ENCODE measurements around the gene ZNF775.
"Not testable (repeated sequence)": the region's sequence is repeated elsewhere in the genome, so short reads cannot be mapped to it uniquely, and the experiment has no call there.

The ZNF775 gene

DNA sequence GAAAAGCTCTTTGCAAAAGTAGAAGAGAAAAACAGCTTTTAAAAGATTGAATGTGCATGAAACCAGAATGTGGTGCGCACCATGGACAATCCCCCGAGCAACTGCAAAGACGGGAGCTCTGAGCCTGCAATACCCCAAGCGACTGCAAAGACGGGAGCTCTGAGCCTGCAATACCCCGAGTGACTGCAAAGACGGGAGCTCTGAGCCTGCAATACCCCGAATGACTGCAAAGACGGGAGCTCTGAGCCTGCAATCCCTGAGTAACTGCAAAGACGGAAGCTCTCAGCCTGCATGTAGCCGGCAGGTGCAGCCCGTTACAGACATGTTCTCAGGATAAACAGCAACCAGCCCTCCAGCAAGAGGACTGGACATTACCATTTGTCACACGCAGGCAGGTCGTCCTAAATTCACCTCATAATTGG is 6.2 kb downstream of the ZNF775 start:
- no peak for TF ChIP-seq TAF1 (IDR thresholded peaks at IDR 0.05; ENCODE audit: borderline replicate concordance, low read depth, low read length)
- TF ChIP-seq POLR2A (IDR thresholded peaks at IDR 0.05; ENCODE audit: low read depth, low read length): no peak
- TF ChIP-seq POLR2AphosphoS5 (IDR thresholded peaks at IDR 0.05; ENCODE audit: low read depth, low read length): no peak
- FAIRE-seq: no peak
- DNase-seq (ENCODE audit: insufficient read length): no peak

DNA sequence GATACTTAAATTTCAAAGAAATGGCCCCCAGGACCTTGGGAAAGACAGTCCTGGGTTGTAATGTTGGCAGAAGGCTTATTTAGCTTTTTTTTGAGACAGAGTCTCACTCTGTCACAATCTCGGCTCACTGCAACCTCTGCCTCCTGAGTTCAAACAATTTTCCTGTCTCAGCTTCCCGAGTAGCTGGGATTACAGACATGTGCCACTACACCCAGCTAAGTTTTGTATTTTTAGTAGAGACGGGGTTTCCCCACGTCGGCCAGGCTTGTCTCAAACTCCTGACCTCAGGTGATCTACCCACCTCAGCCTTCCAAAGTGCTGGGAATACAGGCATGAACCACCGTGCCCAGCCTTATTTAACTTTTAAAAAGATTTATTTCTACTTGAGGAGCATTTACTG is 6.8 kb downstream of the ZNF775 start:
- FAIRE-seq: not testable (repeated sequence)

DNA sequence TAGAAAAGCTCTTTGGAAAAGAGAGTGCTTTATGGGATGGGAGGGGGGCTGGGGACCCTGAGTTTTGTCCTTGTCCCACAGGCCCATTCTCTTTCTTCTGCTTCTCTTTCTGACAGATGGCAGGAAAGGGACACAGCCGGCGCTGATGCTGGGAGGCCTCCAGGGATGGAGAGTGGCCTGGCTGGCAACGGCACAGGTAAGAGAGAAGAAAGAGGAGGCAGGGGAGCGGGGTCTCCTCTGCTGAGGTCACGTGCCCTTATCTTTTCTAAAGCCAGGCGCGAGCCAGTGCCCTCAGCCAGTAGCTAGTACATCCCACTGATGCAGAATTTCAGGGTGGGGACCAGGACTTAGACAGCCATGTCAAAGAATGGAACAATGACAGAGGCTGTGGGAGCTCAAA is 9.2 kb downstream of the ZNF775 start:
- no peak for DNase-seq (ENCODE audit: insufficient read length)
- FAIRE-seq: no peak
- TF ChIP-seq TAF1 (IDR thresholded peaks at IDR 0.05; ENCODE audit: borderline replicate concordance, low read depth, low read length) (no peak), POLR2A (IDR thresholded peaks at IDR 0.05; ENCODE audit: low read depth, low read length) (no peak), POLR2AphosphoS5 (IDR thresholded peaks at IDR 0.05; ENCODE audit: low read depth, low read length) (no peak)

More for the DNA sequence above, 6.8 kb downstream of the ZNF775 start:
- DNase-seq (ENCODE audit: insufficient read length): not testable (repeated sequence)

DNA sequence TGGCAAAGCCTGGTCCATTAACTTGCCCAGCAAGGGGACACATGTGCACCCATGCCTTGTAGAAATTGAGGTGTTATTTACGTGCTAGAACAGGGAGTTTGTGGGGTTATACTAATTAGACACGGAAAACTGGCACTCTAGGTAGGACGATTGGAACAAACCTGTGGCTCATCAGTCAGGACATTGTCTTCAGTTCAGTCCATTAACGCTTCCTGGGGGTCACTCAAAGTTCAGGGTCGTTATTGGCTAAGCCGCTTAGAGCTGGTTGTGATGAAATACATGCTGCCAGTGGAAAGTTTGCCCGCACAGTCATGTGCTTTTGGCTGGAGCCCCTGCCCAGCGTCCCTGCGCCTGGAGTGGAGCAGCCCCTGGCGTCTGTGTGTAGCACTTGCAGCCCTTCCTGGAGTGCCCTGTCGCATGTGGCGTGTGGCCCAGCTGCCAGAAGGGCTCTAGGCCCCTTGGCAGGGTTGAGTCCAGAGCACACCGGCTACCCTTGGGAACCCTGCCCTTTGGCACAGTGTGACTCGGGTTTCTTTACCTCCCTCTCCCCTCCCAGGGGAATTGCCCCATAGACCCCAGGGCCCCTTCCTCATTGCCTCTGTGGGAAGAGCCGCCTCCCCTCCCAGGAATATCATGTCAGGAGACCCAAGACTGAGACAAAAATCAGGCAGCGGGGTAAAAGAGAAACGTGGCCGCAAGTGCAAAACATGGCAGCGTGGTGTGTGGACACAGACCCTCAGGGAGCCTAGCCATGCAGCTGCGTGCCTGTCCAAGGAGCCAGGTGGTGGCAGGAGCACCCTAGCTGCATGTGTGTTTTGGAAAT is 9.8 kb downstream of the ZNF775 start:
- DNase-seq (ENCODE audit: insufficient read length) (no peak), FAIRE-seq (no peak)
- TF ChIP-seq POLR2AphosphoS5 (IDR thresholded peaks at IDR 0.05; ENCODE audit: low read depth, low read length) (no peak), POLR2A (IDR thresholded peaks at IDR 0.05; ENCODE audit: low read depth, low read length) (no peak), TAF1 (IDR thresholded peaks at IDR 0.05; ENCODE audit: borderline replicate concordance, low read depth, low read length) (no peak)

DNA sequence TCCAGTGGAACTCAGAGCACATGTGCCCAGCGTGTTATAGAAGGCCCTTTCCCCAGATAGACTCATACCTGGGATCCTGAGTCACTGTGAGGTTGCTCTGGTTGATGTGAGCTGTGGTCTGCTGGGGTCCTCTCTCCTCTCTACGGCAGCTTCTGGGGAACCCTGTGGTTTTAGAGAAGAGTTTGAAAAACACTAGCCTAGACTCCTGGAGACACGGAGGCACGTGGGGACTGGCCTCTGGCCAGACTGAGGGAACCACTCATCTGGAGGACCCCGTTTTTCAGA is 10.3 kb downstream of the ZNF775 start:
- no peak for TF ChIP-seq POLR2AphosphoS5 (IDR thresholded peaks at IDR 0.05; ENCODE audit: low read depth, low read length)
- FAIRE-seq (no peak), DNase-seq (ENCODE audit: insufficient read length) (no peak)

DNA sequence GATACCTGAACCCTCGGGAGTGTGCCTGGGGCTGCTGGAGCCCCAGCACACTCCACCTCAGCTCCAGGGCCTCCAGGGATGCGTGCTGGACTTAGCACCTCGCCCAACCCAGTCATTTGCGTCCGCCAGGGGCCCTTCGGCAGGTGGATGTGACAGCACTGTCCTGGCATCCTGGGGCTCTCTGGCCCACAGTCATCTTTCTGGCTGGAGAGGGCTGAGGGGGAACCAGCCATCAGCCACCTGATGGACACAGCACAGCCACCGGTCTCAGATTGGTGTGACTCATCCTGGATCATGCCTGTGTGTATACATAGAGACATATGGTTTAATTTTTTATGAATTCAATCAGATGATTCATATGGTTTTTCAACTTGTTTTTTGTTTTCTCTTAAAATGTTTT is 11.1 kb downstream of the ZNF775 start:
- FAIRE-seq: no peak
- DNase-seq (ENCODE audit: insufficient read length): no peak
- TF ChIP-seq TAF1 (IDR thresholded peaks at IDR 0.05; ENCODE audit: borderline replicate concordance, low read depth, low read length): no peak
- no peak for TF ChIP-seq POLR2AphosphoS5 (IDR thresholded peaks at IDR 0.05; ENCODE audit: low read depth, low read length)
- TF ChIP-seq POLR2A (IDR thresholded peaks at IDR 0.05; ENCODE audit: low read depth, low read length): no peak

DNA sequence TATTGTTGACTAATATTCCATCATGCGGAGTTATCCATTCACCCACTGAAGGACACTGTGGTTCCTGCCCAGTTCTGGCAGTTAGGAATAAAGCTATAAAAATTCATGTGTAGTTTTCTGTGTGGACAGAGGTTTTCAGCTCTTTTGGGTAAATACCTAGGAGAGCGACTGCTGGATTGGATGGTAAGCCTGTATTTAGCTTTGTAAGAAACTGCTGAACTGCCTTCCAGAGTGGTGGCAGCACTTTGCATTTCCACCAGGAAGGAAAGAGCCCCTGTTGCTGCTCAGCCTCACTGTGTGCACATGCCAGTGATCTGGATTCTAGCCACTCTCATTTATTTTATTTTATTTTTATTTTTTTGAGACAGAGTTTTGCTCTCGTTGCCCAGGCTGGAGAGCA is 14.2 kb downstream of the ZNF775 start:
- TF ChIP-seq TAF1 (IDR thresholded peaks at IDR 0.05; ENCODE audit: borderline replicate concordance, low read depth, low read length) (no peak), POLR2A (IDR thresholded peaks at IDR 0.05; ENCODE audit: low read depth, low read length) (no peak), POLR2AphosphoS5 (IDR thresholded peaks at IDR 0.05; ENCODE audit: low read depth, low read length) (no peak)
- DNase-seq (ENCODE audit: insufficient read length) (no peak), FAIRE-seq (no peak)

DNA sequence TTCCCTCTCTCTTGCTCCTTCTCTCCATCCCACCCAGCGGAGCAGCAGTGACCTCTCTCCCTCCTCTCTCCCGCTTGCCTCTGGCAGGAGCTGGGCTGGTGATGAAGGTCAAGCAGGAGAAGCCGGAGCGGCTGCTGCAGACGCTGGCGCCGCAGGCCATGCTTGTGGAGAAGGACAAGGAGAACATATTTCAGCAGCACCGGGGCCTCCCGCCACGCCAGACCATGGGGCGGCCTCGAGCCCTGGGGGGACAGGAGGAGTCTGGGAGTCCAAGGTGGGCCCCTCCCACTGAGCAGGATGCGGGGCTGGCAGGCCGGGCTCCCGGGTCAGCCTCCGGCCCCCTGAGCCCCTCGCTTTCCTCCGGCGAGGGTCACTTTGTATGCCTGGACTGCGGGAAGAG is 17.3 kb downstream of the ZNF775 start:
- TF ChIP-seq TAF1 (IDR thresholded peaks at IDR 0.05; ENCODE audit: borderline replicate concordance, low read depth, low read length) (no peak), POLR2A (IDR thresholded peaks at IDR 0.05; ENCODE audit: low read depth, low read length) (no peak), POLR2AphosphoS5 (IDR thresholded peaks at IDR 0.05; ENCODE audit: low read depth, low read length) (no peak)

DNA sequence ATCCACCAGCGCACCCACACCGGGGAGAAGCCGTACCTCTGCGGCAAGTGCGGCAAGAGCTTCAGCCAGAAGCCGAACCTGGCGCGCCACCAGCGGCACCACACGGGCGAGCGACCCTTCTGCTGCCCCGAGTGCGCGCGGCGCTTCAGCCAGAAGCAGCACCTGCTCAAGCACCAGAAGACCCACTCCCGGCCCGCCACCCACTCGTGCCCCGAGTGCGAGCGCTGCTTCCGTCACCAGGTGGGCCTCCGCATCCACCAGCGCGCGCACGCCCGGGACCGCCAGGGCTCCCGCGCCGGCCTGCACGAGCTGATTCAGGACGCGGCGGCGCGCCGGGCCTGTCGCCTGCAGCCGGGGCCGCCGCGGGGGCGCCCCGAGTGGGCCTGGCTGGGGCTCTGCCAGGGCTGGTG is 17.7 kb downstream of the ZNF775 start:
- TF ChIP-seq POLR2A (IDR thresholded peaks at IDR 0.05; ENCODE audit: low read depth, low read length): no peak
- TF ChIP-seq POLR2AphosphoS5 (IDR thresholded peaks at IDR 0.05; ENCODE audit: low read depth, low read length): no peak
- TF ChIP-seq TAF1 (IDR thresholded peaks at IDR 0.05; ENCODE audit: borderline replicate concordance, low read depth, low read length): no peak
- DNase-seq (ENCODE audit: insufficient read length) (no peak), FAIRE-seq (no peak)

More for the DNA sequence above, 17.3 kb downstream of the ZNF775 start:
- DNase-seq (ENCODE audit: insufficient read length) (no peak), FAIRE-seq (no peak)

DNA sequence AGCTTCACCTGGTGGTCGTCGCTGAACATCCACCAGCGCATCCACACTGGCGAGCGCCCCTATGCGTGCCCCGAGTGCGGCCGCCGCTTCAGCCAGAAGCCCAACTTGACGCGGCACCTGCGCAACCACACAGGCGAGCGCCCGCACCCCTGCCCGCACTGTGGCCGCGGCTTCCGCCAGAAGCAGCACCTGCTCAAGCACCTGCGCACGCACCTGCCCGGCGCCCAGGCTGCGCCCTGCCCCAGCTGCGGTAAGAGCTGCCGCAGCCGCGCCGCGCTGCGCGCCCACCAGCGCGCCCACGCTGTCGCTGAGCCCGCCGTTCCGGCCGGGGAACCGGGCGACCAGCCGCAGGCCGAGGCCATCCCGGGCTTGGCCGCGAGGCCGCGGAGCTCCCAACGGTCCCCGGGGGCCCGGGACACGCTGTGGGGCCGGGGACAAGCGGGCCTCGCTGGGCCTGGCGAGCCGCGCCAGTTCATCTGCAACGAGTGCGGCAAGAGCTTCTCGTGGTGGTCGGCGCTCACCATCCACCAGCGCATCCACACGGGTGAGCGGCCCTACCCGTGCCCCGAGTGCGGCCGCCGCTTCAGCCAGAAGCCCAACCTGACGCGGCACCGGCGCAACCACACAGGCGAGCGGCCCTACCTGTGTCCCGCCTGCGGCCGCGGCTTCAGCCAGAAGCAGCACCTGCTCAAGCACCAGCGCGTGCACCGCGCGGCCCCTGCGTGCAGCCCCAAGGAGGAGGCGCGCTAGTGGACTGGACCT is 18.4 kb downstream of the ZNF775 start:
- TF ChIP-seq POLR2AphosphoS5 (IDR thresholded peaks at IDR 0.05; ENCODE audit: low read depth, low read length) (no peak), TAF1 (IDR thresholded peaks at IDR 0.05; ENCODE audit: borderline replicate concordance, low read depth, low read length) (no peak), POLR2A (IDR thresholded peaks at IDR 0.05; ENCODE audit: low read depth, low read length) (no peak)
- DNase-seq (ENCODE audit: insufficient read length) (no peak), FAIRE-seq (no peak)

DNA sequence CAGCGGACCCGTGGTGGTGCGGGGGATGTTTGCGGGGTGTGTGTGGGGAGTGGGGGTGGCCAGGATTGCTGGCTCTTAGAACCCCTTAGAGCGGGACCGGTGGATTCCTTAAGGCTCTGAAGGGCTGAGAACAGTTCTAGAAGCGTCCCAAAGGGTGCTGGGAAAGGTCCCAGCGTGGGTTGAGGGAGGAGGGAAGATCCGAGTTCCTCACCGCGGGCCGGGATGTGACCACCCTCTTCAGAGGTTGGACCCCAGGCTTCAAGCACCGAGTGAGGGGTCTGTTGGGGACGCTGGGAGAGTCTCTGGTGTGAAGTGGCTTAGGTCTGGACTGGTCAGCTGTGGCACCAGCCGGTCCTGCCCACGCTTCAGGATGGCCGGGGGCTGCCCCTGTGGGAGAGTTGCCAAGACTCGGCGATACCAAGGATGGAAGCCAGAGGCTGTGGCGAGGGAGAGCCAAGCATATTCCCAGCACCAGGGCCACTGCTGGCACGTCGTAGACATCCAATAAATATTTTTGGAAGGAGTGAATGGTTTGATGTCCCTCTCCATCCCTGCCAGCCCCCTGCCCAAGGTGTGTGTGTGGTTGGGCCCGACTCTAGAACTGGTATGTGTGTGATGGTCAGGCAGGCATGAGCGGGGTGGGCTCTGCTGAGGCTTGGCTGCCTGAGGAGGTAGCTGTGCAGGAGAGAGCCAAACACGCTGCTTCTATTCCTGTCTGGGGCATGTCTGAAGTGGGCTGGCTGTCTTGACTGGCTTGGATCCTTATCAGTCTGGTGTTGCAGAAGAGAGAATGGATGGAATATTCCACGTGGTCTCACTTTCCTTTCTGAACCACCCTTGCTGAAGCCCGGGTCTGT is 19.2 kb downstream of the ZNF775 start:
- TF ChIP-seq TAF1 (IDR thresholded peaks at IDR 0.05; ENCODE audit: borderline replicate concordance, low read depth, low read length): no peak
- no peak for TF ChIP-seq POLR2AphosphoS5 (IDR thresholded peaks at IDR 0.05; ENCODE audit: low read depth, low read length)
- TF ChIP-seq POLR2A (IDR thresholded peaks at IDR 0.05; ENCODE audit: low read depth, low read length): no peak
- FAIRE-seq (no peak), DNase-seq (ENCODE audit: insufficient read length) (no peak)

DNA sequence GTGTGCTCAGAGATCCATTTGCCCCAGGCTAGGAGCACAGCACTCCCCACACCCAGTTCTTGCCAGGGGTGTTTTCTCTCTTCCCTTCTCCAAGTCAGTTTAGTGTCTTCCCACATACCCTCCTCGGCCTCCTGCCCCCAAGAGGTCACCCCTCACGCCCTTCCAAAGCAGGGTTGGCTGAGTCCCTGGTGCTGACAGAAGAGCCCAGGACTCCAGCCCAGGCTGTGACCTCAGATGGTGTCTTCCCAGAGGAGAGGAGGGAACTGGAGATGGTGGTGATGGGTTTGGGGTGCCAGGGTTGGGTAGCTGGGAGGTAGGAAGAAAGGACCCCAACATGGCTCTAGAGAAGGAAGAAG is 19.8 kb downstream of the ZNF775 start:
- TF ChIP-seq POLR2AphosphoS5 (IDR thresholded peaks at IDR 0.05; ENCODE audit: low read depth, low read length): no peak
- TF ChIP-seq TAF1 (IDR thresholded peaks at IDR 0.05; ENCODE audit: borderline replicate concordance, low read depth, low read length): no peak
- TF ChIP-seq POLR2A (IDR thresholded peaks at IDR 0.05; ENCODE audit: low read depth, low read length): no peak
- no peak for FAIRE-seq

More for the DNA sequence above, 19.8 kb downstream of the ZNF775 start:
- DNase-seq (ENCODE audit: insufficient read length): no peak

Data from GM12892 (cell line).